HepG2 (cell line): ENCODE data around the gene TBC1D16. TPM values are rescaled to one million over a fixed set of nuclear protein-coding genes. Genes with fewer than 3 reads are reported as not detected.

ENCODE experiments used
- GATA4 ChIP-seq: sonication (generic); IDR thresholded peaks from 2 replicates; pipeline ENCODE4 v1.6.1; 2016; ENCODE audit warnings: antibody characterized with exemption, low read depth, borderline replicate concordance
- HES4 ChIP-seq: sonication (generic); formaldehyde crosslinking; IDR thresholded peaks from 2 replicates; pipeline ENCODE4 v1.9.0; 2021; ENCODE audit warnings: mild to moderate bottlenecking, missing genetic modification reagents, borderline replicate concordance
- JUN ChIP-seq: sonication (generic); formaldehyde crosslinking; IDR thresholded peaks from 2 replicates; pipeline ENCODE4 v1.4.0; 2020; ENCODE audit warnings: mild to moderate bottlenecking, missing genetic modification reagents
- MAF1 ChIP-seq: sonication (generic); formaldehyde crosslinking; IDR thresholded peaks from 2 replicates; pipeline ENCODE4 v1.5.0; 2020; ENCODE audit warnings: missing genetic modification reagents, borderline replicate concordance
- MIER2 ChIP-seq: IDR thresholded peaks from 2 replicates; pipeline ENCODE4 v1.6.1; 2016; ENCODE audit warnings: missing biosample characterization, missing genetic modification reagents
- NR2C2 ChIP-seq: sonication (generic); formaldehyde crosslinking; IDR thresholded peaks from 2 replicates; pipeline ENCODE4 v1.4.0; 2020; ENCODE audit warnings: missing genetic modification reagents, mild to moderate bottlenecking, moderate library complexity, borderline replicate concordance
- RAD21 ChIP-seq: fragments of 450-650 bp; formaldehyde crosslinking; IDR thresholded peaks from 2 replicates; pipeline ENCODE4 v1.5.0; 2020; ENCODE audit warnings: mild to moderate bottlenecking
- REXO4 ChIP-seq: sonication (generic); formaldehyde crosslinking; IDR thresholded peaks from 2 replicates; pipeline ENCODE4 v1.8.0; 2022; ENCODE audit warnings: missing genetic modification reagents, mild to moderate bottlenecking, borderline replicate concordance
- SATB2 ChIP-seq: sonication (generic); formaldehyde crosslinking; IDR thresholded peaks from 2 replicates; pipeline ENCODE4 v1.5.0; 2020; ENCODE audit warnings: missing genetic modification reagents
- ZKSCAN5 ChIP-seq: sonication (generic); formaldehyde crosslinking; IDR thresholded peaks from 2 replicates; pipeline ENCODE4 v1.5.1; 2020; ENCODE audit warnings: mild to moderate bottlenecking, missing genetic modification reagents
- ZNF234 ChIP-seq: sonication (generic); formaldehyde crosslinking; conservative IDR thresholded peaks from 2 replicates; pipeline ENCODE4 v1.5.1; 2020; ENCODE audit warnings: mild to moderate bottlenecking, missing genetic modification reagents
- ZNF343 ChIP-seq: sonication (generic); formaldehyde crosslinking; IDR thresholded peaks from 2 replicates; pipeline ENCODE4 v1.4.0; 2020; ENCODE audit warnings: mild to moderate bottlenecking, missing genetic modification reagents
- ZNF556 ChIP-seq: sonication (generic); formaldehyde crosslinking; IDR thresholded peaks from 2 replicates; pipeline ENCODE4 v1.4.0; 2020; ENCODE audit warnings: mild to moderate bottlenecking, missing genetic modification reagents, borderline replicate concordance
- ZNF746 ChIP-seq: sonication (generic); formaldehyde crosslinking; IDR thresholded peaks from 2 replicates; pipeline ENCODE4 v1.8.0; 2022; ENCODE audit warnings: mild to moderate bottlenecking, missing genetic modification reagents
- ZNF768 ChIP-seq: sonication (generic); formaldehyde crosslinking; IDR thresholded peaks from 2 replicates; pipeline ENCODE4 v1.4.0; 2020; ENCODE audit warnings: missing genetic modification reagents
- polyA plus RNA-seq, 8 experiments: library from polyadenylated mRNA; depleted of rRNA in 3 of 8; stranded (reverse) in 7 of 8; unstranded in 1 of 8; fragments of >200 nt; fragmentation: Illumina TruSeq in 4 of 8; extraction: Trizol in 4 of 8; gene quantifications; 2 replicates each; pipeline versions ENCODE4 v1.2.1 to v1.2.3, GENCODE V29; 2011 to 2016; ENCODE audit warnings: low read depth in 4 of 8, missing spikeins in 1 of 8, mixed read lengths in 1 of 8; ENCODE audit not compliant: insufficient read depth in 1 of 8
- total RNA-seq, 5 experiments: library from RNA; depleted of rRNA; stranded (reverse); fragments of >200 nt; fragmentation: Illumina TruSeq; extraction: Trizol; gene quantifications; 2 replicates each; pipeline ENCODE4 v1.2.3, GENCODE V29; 2016; ENCODE audit warnings: low read depth in 1 of 5
- TF ChIP-seq, protein P1 (sequence below): sonication (generic); formaldehyde crosslinking; IDR thresholded peaks from 2 replicates; pipeline ENCODE4 v1.5.1; 2020; ENCODE audit warnings: mild to moderate bottlenecking, missing genetic modification reagents, borderline replicate concordance
- TF ChIP-seq, protein P2 (sequence below): sonication (generic); formaldehyde crosslinking; IDR thresholded peaks from 2 replicates; pipeline ENCODE4 v1.5.1; 2020; ENCODE audit warnings: mild to moderate bottlenecking, missing genetic modification reagents, moderate library complexity
- TF ChIP-seq, protein P3 (sequence below): IDR thresholded peaks from 2 replicates; pipeline ENCODE4 v1.6.1; 2016
- TF ChIP-seq, protein P4 (sequence below): IDR thresholded peaks from 2 replicates; pipeline ENCODE4 v1.6.1; 2016; ENCODE audit warnings: low read depth, borderline replicate concordance
- TF ChIP-seq, protein P5 (sequence below): IDR thresholded peaks from 2 replicates; pipeline ENCODE4 v1.6.1; 2018; ENCODE audit warnings: missing genetic modification reagents, mild to moderate bottlenecking, missing compliant biosample characterization

The TBC1D16 gene
- total and polyA plus RNA-seq, 2 of the 13 experiments (the other 11 are each of a cell fraction or from before 2014, with no cell fraction given), result 14.9 to 24.9 TPM

DNA sequence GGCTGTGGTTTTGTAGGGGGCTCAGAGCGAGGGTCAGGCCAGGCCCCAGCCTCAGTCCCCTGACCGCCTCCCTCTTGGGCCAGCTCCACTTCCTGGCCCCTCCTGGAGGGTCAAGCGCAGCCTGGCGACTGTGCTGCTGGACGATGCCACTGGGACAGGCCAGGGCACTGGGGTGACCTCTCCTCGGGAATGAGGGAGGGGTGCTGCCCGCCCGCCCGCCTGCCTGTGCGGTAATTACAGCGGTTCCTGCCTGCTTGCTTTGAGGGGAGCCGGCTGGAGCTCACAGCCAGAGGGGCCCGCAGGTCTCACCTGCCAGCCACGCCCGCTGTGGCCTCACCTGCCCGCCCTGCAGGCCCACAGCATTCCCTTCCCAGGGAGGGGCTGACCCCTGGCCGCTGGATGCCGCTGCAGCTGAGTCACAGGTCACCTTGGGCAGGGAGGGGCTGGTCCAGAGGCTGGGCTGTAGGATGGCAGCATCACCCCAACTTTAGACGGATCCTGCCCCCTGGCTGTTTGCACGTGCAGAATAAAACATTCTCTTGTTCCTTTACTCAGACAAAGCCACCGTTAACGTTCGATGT, 119.7 kb downstream of the TBC1D16 start (continued):
- TF ChIP-seq, protein P1, sequence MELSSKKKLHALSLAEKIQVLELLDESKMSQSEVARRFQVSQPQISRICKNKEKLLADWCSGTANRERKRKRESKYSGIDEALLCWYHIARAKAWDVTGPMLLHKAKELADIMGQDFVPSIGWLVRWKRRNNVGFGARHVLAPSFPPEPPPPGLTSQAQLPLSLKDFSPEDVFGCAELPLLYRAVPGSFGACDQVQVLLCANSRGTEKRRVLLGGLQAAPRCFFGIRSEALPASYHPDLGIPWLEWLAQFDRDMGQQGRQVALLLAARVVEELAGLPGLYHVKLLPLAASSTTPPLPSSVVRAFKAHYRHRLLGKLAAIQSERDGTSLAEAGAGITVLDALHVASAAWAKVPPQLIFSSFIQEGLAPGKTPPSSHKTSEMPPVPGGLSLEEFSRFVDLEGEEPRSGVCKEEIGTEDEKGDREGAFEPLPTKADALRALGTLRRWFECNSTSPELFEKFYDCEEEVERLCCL (CRISPR knock-in tag), result no peak
- no peak for TF ChIP-seq ZNF556 (CRISPR knock-in tag)
- TF ChIP-seq NR2C2 (CRISPR knock-in tag), result peak; percentile 88
- TF ChIP-seq, protein P2, sequence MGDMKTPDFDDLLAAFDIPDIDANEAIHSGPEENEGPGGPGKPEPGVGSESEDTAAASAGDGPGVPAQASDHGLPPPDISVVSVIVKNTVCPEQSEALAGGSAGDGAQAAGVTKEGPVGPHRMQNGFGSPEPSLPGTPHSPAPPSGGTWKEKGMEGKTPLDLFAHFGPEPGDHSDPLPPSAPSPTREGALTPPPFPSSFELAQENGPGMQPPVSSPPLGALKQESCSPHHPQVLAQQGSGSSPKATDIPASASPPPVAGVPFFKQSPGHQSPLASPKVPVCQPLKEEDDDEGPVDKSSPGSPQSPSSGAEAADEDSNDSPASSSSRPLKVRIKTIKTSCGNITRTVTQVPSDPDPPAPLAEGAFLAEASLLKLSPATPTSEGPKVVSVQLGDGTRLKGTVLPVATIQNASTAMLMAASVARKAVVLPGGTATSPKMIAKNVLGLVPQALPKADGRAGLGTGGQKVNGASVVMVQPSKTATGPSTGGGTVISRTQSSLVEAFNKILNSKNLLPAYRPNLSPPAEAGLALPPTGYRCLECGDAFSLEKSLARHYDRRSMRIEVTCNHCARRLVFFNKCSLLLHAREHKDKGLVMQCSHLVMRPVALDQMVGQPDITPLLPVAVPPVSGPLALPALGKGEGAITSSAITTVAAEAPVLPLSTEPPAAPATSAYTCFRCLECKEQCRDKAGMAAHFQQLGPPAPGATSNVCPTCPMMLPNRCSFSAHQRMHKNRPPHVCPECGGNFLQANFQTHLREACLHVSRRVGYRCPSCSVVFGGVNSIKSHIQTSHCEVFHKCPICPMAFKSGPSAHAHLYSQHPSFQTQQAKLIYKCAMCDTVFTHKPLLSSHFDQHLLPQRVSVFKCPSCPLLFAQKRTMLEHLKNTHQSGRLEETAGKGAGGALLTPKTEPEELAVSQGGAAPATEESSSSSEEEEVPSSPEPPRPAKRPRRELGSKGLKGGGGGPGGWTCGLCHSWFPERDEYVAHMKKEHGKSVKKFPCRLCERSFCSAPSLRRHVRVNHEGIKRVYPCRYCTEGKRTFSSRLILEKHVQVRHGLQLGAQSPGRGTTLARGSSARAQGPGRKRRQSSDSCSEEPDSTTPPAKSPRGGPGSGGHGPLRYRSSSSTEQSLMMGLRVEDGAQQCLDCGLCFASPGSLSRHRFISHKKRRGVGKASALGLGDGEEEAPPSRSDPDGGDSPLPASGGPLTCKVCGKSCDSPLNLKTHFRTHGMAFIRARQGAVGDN (CRISPR knock-in tag), result peak; percentile 72
- no peak for TF ChIP-seq ZKSCAN5 (CRISPR knock-in tag)
- TF ChIP-seq MAF1, result no peak
- TF ChIP-seq, protein P3, sequence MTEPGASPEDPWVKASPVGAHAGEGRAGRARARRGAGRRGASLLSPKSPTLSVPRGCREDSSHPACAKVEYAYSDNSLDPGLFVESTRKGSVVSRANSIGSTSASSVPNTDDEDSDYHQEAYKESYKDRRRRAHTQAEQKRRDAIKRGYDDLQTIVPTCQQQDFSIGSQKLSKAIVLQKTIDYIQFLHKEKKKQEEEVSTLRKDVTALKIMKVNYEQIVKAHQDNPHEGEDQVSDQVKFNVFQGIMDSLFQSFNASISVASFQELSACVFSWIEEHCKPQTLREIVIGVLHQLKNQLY (CRISPR knock-in tag), result no peak
- TF ChIP-seq ZNF234, result no peak
- no peak for TF ChIP-seq HES4 (CRISPR knock-in tag)
- peak; percentile 61; the same call in 1 of the 2 replicates for TF ChIP-seq ZNF768 (CRISPR knock-in tag)
- TF ChIP-seq REXO4 (CRISPR knock-in tag), result no peak
- no peak for TF ChIP-seq ZNF343 (CRISPR knock-in tag)
- TF ChIP-seq RAD21 (CRISPR knock-in tag), result peak; percentile 74
- no peak for TF ChIP-seq GATA4
- TF ChIP-seq, protein P4, sequence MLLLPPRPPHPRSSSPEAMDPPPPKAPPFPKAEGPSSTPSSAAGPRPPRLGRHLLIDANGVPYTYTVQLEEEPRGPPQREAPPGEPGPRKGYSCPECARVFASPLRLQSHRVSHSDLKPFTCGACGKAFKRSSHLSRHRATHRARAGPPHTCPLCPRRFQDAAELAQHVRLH (CRISPR knock-in tag), result no peak
- 0 out of 2 replicates have a peak, but pooled peaks have one; percentile 49 for TF ChIP-seq ZNF746
- no peak for TF ChIP-seq SATB2 (CRISPR knock-in tag)
- no peak for TF ChIP-seq MIER2
- TF ChIP-seq, protein P5, sequence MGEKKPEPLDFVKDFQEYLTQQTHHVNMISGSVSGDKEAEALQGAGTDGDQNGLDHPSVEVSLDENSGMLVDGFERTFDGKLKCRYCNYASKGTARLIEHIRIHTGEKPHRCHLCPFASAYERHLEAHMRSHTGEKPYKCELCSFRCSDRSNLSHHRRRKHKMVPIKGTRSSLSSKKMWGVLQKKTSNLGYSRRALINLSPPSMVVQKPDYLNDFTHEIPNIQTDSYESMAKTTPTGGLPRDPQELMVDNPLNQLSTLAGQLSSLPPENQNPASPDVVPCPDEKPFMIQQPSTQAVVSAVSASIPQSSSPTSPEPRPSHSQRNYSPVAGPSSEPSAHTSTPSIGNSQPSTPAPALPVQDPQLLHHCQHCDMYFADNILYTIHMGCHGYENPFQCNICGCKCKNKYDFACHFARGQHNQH (CRISPR knock-in tag), result peak; percentile 43; the same call in 1 of the 2 replicates
- peak; percentile 42; the same call in 1 of the 2 replicates for TF ChIP-seq JUN (CRISPR knock-in tag)
